Natural killer cell (primary cell): Measurements from ENCODE around the gene TRIM31. TPM values are rescaled to one million over a fixed set of nuclear protein-coding genes. Genes with fewer than 3 reads are reported as not detected.

Experiments
- ATAC-seq, 3 donors: fragments of 150-1000 bp in 2 of 3; fragments of 200-7000 bp in 1 of 3; cut with Tn5 transposase; 1 replicate in 1 of 3; 2 replicates in 2 of 3; pipeline ENCODE4 v1.10.0; 2021; ENCODE audit warnings: mild to moderate bottlenecking in 2 of 3, moderate library complexity in 2 of 3
- DNase-seq, 2 donors: peaks; one replicate each; pipeline versions ENCODE4 v3.0.0 to v3.0.0-alpha.2; 2013 to 2021; ENCODE audit warnings: mixed read lengths in 1 of 2
- H3K27ac ChIP-seq: one replicate; pipeline ENCODE4 v1.5.1; 2013; ENCODE audit warnings: mild to moderate bottlenecking, low read length
- H3K27me3 ChIP-seq: one replicate; pipeline ENCODE4 v1.6.1; 2013; ENCODE audit warnings: low read length; ENCODE audit not compliant: control insufficient read depth, insufficient read depth
- H3K36me3 ChIP-seq: one replicate; pipeline ENCODE4 v1.6.1; 2013; ENCODE audit warnings: low read length; ENCODE audit not compliant: control insufficient read depth, insufficient read depth
- H3K4me1 ChIP-seq: one replicate; pipeline ENCODE4 v1.6.1; 2013; ENCODE audit warnings: low read length; ENCODE audit not compliant: control insufficient read depth, insufficient read depth
- H3K4me3 ChIP-seq: one replicate; pipeline ENCODE4 v1.5.1; 2013; ENCODE audit warnings: low read length
- H3K9me3 ChIP-seq: one replicate; pipeline ENCODE4 v1.6.1; 2013; ENCODE audit warnings: low read length; ENCODE audit not compliant: control insufficient read depth, insufficient read depth
- H3K27ac Mint-ChIP-seq, 2 donors: one replicate each; pipeline ENCODE4 v1.8.0; 2022; ENCODE audit warnings: mild to moderate bottlenecking in 2 of 2, mixed read lengths in 2 of 2, moderate library complexity in 1 of 2
- H3K27me3 Mint-ChIP-seq, 2 donors: one replicate each; pipeline ENCODE4 v1.8.0; 2022; ENCODE audit warnings: low read depth in 2 of 2, mixed read lengths in 2 of 2
- H3K36me3 Mint-ChIP-seq: one replicate; pipeline ENCODE4 v1.8.0; 2022; ENCODE audit warnings: mixed read lengths
- H3K4me1 Mint-ChIP-seq, 2 donors: one replicate each; pipeline ENCODE4 v1.8.0; 2022; ENCODE audit warnings: mixed read lengths in 2 of 2
- H3K4me3 Mint-ChIP-seq: one replicate; pipeline ENCODE4 v1.8.0; 2022; ENCODE audit warnings: mild to moderate bottlenecking, moderate library complexity, mixed read lengths
- H3K9me3 Mint-ChIP-seq, 2 donors: one replicate each; pipeline ENCODE4 v1.8.0; 2022; ENCODE audit warnings: mixed read lengths in 2 of 2
- WGBS: methylation state at CpG from one replicate; pipeline ENCODE4 v1.1.7; 2013; ENCODE audit warnings: missing lambda C conversion rate; ENCODE audit not compliant: insufficient coverage; 5-methylcytosine and 5-hydroxymethylcytosine counted together
- intact Hi-C: fragments of 100-400 bp; cut with micrococcal nuclease; formaldehyde crosslinking; loops from one replicate; pipeline ENCODE4 v1.14.2; 2022
- total RNA-seq, 4 donors: library from RNA; stranded (reverse); fragments of 120-200 nt in 1 of 4; gene quantifications; one replicate each; pipeline versions ENCODE4 v1.2.3 to v1.2.4, GENCODE V29; 2013 to 2022
- TF ChIP-seq, protein P1 (sequence below): fragments of 200-600 bp; IDR thresholded peaks from one replicate; pipeline ENCODE4 v1.8.0; 2022; ENCODE audit warnings: antibody characterized with exemption

Gene TRIM31
- total RNA-seq, 3 donors from 2014 or later (not counting 1 experiment from before 2014, with no cell fraction given), result not detected

DNA sequence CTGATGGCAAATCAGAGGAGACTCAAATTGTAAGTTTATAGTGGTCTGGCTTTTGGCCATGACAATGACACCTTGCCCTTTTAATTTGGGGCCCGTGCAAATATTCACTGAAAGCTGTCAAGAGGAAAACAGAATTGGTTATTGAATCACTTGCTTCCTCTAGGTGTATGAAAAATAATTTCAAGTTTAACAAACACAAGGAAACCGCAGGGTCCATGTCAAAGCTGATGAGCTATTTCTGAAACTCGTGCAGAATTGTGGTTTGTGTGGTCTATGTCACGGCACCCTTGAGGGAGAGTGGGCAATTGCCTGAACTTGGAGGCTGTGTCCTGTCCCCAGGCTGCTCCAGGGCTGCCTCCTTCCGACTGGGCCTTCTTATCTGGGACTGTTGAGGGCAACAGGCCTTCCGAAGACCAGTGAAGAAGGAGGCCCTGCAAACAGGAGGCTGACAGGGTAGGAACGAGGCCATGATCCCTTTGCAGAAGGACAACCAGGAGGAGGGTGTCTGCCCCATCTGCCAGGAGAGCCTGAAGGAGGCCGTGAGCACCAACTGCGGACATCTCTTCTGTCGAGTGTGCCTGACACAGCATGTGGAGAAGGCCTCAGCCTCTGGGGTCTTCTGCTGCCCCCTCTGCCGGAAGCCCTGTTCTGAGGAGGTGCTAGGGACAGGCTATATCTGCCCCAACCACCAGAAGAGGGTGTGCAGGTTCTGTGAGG lies 23.8 kb upstream of the TRIM31 start:
- Mint-ChIP-seq H3K4me3 (no peak overlapping the region), H3K27me3 (peaks cover 22 to 43% of the 10 kb centered on the region in 2 donors), H3K4me1 (no peaks in the 10 kb centered on the region), H3K9me3 (no peaks in the 10 kb centered on the region), H3K27ac (no peak overlapping the region), H3K36me3 (no peaks in the 10 kb centered on the region)
- Histone ChIP-seq H3K9me3 (no peaks in the 10 kb centered on the region), H3K27ac (no peak overlapping the region), H3K27me3 (peaks cover 7% of the 10 kb centered on the region), H3K36me3 (no peaks in the 10 kb centered on the region), H3K4me3 (no peak overlapping the region), H3K4me1 (no peaks in the 10 kb centered on the region)
- TF ChIP-seq, protein P1, sequence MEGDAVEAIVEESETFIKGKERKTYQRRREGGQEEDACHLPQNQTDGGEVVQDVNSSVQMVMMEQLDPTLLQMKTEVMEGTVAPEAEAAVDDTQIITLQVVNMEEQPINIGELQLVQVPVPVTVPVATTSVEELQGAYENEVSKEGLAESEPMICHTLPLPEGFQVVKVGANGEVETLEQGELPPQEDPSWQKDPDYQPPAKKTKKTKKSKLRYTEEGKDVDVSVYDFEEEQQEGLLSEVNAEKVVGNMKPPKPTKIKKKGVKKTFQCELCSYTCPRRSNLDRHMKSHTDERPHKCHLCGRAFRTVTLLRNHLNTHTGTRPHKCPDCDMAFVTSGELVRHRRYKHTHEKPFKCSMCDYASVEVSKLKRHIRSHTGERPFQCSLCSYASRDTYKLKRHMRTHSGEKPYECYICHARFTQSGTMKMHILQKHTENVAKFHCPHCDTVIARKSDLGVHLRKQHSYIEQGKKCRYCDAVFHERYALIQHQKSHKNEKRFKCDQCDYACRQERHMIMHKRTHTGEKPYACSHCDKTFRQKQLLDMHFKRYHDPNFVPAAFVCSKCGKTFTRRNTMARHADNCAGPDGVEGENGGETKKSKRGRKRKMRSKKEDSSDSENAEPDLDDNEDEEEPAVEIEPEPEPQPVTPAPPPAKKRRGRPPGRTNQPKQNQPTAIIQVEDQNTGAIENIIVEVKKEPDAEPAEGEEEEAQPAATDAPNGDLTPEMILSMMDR, result no peak
- DNase-seq (no peak), ATAC-seq (no peak)
- intact Hi-C loops, result no loop called here
- WGBS, result 47% methylated on average over 11 of the region's 11 CpGs

DNA sequence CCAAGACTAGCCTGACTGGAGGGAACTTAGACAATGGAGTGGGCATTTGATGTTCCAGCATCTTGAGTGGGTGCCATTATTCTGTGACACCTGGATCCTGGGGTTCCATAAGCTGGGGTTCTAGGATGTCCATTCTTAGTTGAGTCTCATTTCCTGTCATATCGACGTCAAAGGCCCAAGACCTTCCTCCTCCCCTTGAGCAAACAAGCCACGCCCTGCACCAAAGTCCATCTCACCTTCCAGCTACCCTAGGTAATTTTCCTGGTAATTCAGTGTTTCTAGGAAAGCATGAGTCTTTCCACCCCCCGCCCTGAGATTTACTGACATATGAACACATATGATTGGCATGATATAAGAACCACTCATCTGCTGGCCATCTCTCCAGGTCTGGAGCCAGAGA lies 22.9 kb upstream of the TRIM31 start, which contains the start of gene TRIM40:
Gene TRIM40 (plus strand): TSS at position 384 of the 400 bp plus-strand sequence. CDS start 897 bp downstream, outside the sequence.
- H3K27me3 ChIP-seq, result peaks cover 8% of the 10 kb centered on the region
- no peaks in the 10 kb centered on the region for H3K36me3 Mint-ChIP-seq
- no peaks in the 10 kb centered on the region for H3K36me3 ChIP-seq
- no peaks in the 10 kb centered on the region for H3K9me3 Mint-ChIP-seq
- H3K27ac Mint-ChIP-seq, result no peak within 1 kb of the TSS
- no peak within 1 kb of the TSS for H3K27ac ChIP-seq
- no peaks in the 10 kb centered on the region for H3K4me1 ChIP-seq
- no peak for DNase-seq
- no peak for ATAC-seq
- no peak within 1 kb of the TSS for H3K4me3 Mint-ChIP-seq
- TF ChIP-seq, protein P1, result no peak
- H3K4me3 ChIP-seq, result no peak within 1 kb of the TSS
- intact Hi-C loops, result no loop called here
- 87% methylated on average over 4 of the region's 4 CpGs for WGBS
- peaks cover 17 to 43% of the 10 kb centered on the region in 2 donors for H3K27me3 Mint-ChIP-seq
- no peaks in the 10 kb centered on the region for H3K9me3 ChIP-seq
- peaks cover 4 to 5% of the 10 kb centered on the region in 2 donors for H3K4me1 Mint-ChIP-seq

DNA sequence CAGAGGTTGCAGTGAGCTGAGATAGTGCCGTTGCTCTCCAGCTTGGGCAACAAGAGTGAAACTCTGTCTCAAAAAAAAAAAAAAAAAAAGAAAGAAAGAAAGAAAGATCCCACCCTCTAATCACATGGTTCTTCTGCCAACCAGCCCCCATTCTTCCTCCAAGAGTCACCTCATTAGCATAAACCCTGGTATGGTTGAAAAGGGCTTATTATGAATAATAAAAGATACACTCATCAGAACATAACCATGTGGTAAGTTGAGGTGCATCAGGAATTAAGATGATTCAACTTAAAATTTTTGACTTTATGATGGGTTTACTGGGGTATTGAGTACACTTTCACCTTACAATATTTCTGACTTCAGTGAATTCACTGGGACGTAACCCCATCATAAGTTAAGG lies 22.3 kb upstream of the TRIM31 start:
- Mint-ChIP-seq H3K27me3 (peaks cover 16 to 43% of the 10 kb centered on the region in 2 donors), H3K27ac (no peak overlapping the region), H3K4me3 (no peak overlapping the region), H3K36me3 (no peaks in the 10 kb centered on the region), H3K9me3 (no peaks in the 10 kb centered on the region), H3K4me1 (peaks cover 5 to 7% of the 10 kb centered on the region in 2 donors)
- intact Hi-C loops, result no loop called here
- Histone ChIP-seq H3K36me3 (no peaks in the 10 kb centered on the region), H3K27ac (no peak overlapping the region), H3K9me3 (no peaks in the 10 kb centered on the region), H3K27me3 (peaks cover 8% of the 10 kb centered on the region), H3K4me3 (no peak overlapping the region), H3K4me1 (no peaks in the 10 kb centered on the region)
- TF ChIP-seq, protein P1, result no peak
- no peak for DNase-seq
- ATAC-seq, result no peak
- WGBS, result no CpG with 5 or more reads among the region's 2 CpGs
